ENCODE data around the gene ALDH2.
"Not testable (repeated sequence)": the region's sequence is repeated elsewhere in the genome, so short reads cannot be mapped to it uniquely, and the experiment has no call there.

ALDH2 gene

DNA sequence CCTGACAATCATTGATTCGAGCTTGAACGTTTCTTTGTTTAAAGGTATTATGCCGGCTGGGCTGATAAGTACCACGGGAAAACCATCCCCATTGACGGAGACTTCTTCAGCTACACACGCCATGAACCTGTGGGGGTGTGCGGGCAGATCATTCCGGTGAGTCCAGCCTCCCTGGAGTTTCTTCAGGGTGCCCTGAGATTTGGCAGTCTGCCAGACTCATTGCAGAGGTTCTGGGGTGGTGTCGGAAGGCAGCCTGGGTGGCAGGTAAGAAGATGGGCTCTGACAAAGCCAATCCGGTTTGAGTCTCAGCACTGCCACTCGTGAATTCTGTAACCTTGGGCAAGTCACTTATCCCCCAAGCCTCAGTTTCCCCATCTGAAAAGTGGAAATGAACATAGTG, 23.0 kb downstream of the ALDH2 start:
- no peak for DNase-seq (ENCODE audit: low read depth in 3 of 3)

GRCh38 chr12:111791507-111791906, 24.8 kb downstream of the ALDH2 start:
- DNase-seq (ENCODE audit: low read depth in 3 of 3) = no peak

DNA sequence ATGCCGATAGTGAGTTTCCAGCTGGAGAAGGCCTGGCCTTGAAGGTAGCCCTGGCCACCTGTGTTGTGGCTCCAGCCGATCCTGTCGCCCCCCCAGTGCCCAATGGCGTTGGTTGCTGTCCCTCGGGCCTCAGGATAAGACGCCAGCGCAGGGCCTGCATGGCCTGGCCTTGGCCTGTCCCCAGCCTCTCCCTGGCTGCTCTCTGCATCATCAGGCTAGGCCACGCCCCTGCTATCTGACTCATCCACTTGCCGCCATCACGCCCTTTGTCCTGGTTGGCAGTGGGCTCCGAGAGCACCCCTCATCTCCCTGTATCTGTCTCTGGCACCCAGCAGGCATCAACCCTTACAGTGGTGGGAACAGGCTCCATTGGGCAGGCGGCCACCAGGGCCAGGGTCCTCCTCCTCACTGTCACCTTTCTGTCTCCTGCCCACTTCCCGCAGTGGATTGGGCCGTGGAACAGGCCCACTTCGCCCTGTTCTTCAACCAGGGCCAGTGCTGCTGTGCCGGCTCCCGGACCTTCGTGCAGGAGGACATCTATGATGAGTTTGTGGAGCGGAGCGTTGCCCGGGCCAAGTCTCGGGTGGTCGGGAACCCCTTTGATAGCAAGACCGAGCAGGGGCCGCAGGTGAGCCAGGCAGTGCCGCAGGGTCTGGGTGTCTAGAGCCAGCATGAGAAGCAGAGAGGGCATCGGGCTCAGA, 25.6 kb downstream of the ALDH2 start:
- DNase-seq (ENCODE audit: low read depth in 3 of 3) = no peak

- no peak for DNase-seq (ENCODE audit: low read depth in 3 of 3)
Measured at GRCh38 chr12:111792856-111793235, 26.1 kb downstream of the ALDH2 start.

GRCh38 chr12:111798182-111798581, 31.4 kb downstream of the ALDH2 start:
- no peak for DNase-seq (ENCODE audit: low read depth in 3 of 3)

DNA sequence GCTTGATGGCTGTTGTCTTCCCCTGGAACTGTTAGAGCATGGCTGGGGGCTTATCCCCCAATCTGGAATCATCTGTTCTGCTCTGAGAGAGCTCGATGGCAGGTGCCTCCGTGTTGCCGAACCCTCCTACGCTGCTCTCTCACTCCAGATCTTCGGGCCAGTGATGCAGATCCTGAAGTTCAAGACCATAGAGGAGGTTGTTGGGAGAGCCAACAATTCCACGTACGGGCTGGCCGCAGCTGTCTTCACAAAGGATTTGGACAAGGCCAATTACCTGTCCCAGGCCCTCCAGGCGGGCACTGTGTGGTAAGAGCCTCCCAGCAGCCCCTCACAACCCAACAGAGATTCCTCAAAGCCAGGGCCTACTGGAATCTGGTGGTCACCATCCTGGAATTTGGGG, 33.0 kb downstream of the ALDH2 start:
- no peak for DNase-seq (ENCODE audit: low read depth in 3 of 3)

DNA sequence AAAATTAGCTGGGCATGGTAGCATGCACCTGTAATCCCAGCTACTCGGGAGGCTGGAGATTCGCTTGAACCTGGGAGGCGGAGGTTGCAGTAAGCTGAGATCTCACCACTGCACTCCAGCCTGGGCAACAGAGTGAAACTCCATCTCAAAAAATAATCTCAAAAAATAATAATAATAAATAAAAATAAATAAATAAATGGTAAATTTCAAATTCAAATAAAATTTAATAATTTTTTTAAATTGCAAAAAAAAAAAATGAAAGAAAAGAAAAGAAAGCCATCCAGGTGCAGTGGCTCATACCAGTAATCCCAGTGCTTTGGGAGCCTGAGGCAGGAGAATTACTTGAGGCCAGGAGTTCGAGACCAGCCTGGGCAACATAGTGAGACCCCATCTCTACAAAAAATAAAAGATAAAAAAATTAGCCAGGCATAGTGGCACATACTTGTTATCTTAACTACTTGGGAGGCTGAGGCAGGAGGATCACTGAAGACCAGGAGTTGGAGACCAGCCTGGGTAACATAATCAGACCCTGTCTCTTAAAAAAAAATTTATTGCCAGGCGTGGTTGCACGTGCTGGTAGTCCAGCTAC, 36.4 kb downstream of the ALDH2 start:
- no peak for DNase-seq (ENCODE audit: low read depth in 3 of 3)

- no peak for DNase-seq (ENCODE audit: low read depth in 3 of 3)
Measured at GRCh38 chr12:111803851-111804250, 37.1 kb downstream of the ALDH2 start.

DNA sequence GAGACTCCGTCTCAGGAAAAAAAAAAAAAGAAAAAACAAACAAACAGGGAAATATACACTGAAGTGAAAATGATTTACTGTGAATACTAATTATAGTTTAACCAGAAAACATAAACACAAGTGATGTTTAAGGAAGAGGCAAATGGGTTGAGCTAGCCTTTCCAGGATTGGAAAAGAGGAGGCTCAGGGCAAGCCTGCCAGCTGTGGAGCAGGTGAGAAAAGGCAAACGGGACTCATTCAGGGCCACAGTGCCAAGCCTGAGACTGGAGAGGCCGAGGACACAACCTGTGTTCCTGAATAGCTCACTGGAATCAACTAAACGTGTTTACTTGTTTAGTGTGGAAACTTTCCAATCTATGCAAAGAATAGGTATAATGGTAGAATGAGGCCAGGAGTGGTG, 39.6 kb downstream of the ALDH2 start:
- no peak for DNase-seq (ENCODE audit: low read depth in 3 of 3)

DNA sequence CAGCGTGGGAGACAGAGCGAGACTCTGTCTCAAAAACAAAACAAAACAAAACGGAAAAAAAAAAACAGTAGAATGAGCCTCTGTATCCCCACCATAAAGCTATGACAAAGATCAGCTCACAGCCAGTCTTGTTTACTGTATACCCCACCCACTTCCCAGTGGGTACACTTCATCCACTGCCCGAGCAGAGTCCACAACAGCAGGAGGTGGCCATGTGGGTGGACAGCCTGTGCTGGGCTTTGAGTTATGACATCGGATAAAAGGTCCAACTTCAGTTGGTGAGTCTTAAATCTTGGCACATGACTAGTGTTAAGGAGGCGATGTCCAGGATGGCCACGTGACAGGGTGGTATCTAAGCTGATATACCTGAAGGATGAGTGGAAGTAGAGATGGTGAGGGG, 40.5 kb downstream of the ALDH2 start:
- no peak for DNase-seq (ENCODE audit: low read depth in 3 of 3)

GRCh38 chr12:111812881-111813741, 46.4 kb downstream of the ALDH2 start:
- peak; percentile 45 to 53 (median 46) for DNase-seq (ENCODE audit: low read depth in 3 of 3)

- no peak for DNase-seq (ENCODE audit: low read depth in 3 of 3)
Measured at GRCh38 chr12:111816065-111816615, 49.4 kb downstream of the ALDH2 start.

DNA sequence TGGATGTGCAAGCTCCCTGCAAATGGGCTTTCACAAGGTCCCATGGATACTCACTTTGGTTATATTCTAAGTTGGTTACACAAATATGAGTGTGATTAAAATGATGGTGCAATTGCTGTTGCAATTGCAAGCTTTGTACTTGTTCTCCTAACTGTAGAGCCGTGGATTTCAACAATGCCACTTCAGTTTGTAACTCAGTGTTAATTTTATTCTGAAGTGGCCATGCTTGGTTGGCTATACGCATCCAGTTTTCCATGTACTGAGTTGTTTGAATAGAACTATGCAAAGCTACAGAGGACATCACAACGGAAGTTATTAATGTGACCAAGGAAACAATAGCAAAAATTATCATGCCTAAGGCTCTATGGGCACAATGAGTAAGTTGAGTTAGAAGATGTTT, 50.2 kb downstream of the ALDH2 start:
- not testable (repeated sequence) for DNase-seq (ENCODE audit: low read depth in 3 of 3)

DNA sequence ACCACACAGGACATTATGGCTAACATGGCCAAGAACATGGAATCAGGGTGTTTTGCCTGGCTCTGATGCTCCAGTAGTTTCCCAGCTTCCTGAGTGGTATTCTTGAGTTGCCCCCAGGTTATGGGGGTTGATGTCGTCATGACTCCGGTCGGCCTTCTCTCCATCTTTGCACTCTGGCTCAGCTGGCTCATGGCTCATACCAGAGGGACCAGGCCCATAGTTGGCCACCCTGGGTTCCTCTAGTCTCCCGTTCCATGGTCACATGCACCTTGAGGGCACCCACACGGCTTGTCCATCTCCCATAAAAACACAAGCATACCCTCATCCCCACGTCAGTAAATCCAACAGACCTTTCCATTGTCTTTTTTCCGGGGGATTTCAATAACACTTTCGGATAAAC, 51.6 kb downstream of the ALDH2 start:
- DNase-seq (ENCODE audit: low read depth in 3 of 3) = no peak

- no peak for DNase-seq (ENCODE audit: low read depth in 3 of 3)
Measured at GRCh38 chr12:111819191-111820158, 52.7 kb downstream of the ALDH2 start.

GRCh38 chr12:111820828-111821227, 54.1 kb downstream of the ALDH2 start:
- DNase-seq (ENCODE audit: low read depth in 3 of 3) = not testable (repeated sequence)

DNA sequence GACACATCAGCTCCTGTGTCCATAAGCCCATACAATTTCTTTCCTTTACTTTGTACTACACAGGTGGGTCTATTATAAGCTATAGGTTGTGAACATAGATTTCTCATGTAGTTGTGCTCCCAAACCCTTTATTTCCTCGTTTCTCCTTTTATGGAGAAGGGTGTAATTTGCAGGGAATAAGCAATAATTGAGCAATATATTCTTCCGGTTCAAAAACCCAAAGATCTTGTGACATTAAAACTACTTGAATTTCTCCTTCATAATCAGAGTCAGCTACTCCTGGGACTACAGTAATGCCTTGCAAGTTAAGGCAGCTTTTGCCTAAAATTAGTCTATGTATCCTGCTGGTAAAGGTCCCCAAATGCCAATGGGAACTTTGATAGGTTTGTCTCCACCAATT, 56.2 kb downstream of the ALDH2 start:
- DNase-seq (ENCODE audit: low read depth in 3 of 3) = no peak

DNA sequence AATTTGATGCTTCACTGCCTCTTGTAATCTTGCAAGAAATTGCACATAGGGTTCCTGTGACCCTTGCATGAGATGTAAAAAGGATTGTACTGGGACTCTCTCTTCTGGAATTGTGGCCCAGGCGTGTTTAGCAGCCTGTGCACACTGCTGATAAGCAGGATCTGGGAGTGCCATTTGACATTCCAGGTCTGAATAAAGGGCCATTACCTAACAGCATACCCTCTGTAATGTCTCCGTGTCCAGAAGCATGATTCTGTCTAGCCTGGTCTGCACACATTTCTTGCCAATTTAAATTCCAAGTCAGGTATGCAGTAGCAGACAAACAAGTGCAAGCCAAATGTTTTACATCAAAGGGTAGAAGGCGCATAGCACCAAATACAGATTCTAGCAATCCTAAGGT, 57.2 kb downstream of the ALDH2 start:
- DNase-seq (ENCODE audit: low read depth in 3 of 3) = no peak

DNA sequence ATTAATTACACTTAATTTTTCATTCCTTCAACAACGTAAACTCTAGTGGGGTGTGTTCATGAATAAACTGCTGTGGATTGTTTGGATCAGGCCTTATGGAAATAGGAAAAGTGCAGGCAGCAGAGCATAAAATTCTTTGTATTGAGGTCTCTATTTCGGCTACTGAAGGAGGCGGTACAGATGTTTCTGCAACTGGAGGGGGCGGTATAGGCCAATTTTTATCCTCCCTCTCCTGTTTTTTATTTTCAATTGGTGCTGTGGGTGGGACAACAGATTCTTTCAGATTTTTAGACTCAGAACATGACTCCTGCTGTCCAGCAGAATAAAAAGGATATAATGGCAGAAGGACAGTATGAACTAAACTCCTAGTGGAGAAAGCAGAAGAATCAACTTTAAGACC, 57.6 kb downstream of the ALDH2 start:
- DNase-seq (ENCODE audit: low read depth in 3 of 3) = not testable (repeated sequence)

DNA sequence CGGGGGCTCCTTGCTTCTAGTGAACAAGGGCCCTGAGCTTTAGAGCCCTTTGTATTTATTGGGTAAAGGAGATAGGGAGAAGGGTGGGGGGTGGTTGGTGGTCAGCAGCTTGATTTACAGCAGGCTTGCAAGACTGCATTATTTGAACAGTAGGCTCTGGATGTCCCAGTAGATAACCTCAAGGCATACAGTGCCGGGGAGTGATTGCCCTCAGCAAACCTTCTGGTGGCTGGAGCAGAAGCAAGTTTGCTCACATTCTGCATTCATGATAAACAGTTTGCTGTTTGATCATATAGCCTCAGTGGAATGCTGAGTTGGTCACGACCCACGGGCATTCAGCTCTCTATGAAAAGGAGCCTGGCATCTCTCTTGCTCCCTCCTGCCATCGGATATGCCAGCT, 58.8 kb downstream of the ALDH2 start:
- DNase-seq (ENCODE audit: low read depth in 3 of 3) = no peak

DNA sequence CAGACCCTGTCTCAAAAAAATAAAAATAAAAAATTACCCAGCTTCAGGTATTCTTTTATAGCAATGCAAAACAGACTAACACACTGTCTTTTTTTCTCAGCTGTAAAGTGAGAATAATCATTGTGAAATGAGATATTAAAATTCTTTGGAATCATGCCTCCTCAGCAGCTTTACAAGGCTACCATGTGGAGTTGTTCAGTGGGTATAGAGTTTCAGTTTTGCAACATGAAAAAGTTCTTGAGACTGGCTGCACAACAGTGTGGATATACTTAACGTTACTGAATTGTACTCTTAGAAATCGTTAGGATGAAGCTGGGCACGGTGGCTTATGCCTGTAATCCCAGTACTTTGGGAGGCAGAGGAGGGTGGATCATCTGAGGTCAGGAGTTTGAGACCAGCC, 59.6 kb downstream of the ALDH2 start:
- no peak for DNase-seq (ENCODE audit: low read depth in 3 of 3)
